CD4-positive, alpha-beta T cell treated with Interleukin-6 at 100 ng/mL for 8 hours (primary cell): ENCODE data around the gene OSBPL8.
"Not testable (repeated sequence)": the region's sequence is repeated elsewhere in the genome, so short reads cannot be mapped to it uniquely, and the experiment has no call there.

Source experiments
- DNase-seq: peaks from one replicate; pipeline ENCODE4 v3.0.0-alpha.2; 2020; ENCODE audit warnings: mixed read lengths, low spot score

Gene OSBPL8

DNA sequence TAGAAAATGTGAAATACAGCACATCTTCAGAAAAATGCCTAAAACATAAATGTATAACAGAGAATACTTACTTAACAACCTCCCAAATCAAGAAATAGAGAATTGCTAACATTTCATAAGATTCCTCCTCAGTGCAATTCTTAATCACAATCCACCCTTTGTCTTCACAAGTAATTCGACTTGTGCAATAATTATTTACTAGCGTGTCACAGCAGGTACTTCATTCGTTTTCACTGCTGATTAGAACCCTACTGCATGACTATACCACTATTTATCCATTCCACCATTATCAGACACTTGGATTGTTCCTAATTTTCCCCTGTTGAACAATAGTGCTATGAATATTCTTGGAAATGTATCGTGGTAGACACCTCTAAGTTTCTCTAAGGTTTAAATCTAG lies 146.4 kb downstream of the OSBPL8 start:
- no peak for DNase-seq

DNA sequence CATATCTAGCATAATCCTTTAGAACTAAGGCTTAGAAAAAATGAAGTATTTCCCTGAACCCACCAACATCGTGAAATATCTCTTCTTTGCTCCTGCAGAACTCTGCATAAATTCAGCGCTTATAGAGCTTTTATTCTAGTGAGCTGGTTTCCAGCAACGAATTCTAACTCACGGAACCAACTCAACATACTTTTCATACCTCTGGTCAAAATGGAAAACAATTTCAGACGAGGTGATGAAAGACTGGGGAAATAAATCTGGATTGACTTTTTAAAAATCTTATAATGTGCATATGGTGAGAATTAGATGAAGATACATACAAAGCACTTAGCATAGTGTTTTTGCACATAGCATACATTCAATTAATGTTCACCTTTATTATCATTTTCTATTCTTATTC lies 148.8 kb downstream of the OSBPL8 start:
- DNase-seq, result no peak

DNA sequence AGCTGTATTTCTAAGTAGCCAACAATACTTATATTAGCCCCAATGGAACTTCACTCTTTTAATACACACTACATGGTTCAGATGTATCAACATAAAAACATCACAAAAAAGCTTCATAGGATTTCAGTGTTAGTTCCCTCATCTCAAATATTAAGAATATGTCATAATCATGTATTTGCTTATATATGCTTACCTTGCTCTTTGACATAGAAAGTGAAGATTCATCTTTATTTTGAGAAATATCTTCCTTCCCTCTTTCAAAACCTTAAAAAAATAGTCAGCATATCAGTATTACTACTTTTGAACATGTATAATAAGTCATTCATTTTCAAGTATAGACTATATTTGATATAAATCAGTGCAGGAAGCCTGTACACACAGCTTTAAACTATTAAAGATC lies 149.2 kb downstream of the OSBPL8 start:
- DNase-seq, result no peak

DNA sequence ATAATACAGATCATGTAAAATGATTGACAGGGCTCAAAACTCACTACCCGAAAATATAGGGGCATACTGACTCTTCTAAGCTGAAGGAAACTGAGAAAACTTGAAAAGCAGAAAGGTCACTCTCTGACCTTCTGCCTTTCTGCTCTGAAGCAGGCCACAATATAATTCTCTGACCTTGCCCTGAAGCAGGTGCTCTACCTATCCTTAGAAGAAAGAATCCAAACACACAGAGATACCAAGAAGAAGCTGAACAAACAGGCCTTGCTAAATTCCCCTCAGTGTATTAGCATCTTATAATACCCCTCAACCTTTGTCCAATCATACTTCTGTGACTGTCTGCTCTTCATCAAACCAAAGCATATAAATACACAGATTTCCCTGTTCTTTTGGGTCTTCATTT lies 150.5 kb downstream of the OSBPL8 start:
- no peak for DNase-seq

DNA sequence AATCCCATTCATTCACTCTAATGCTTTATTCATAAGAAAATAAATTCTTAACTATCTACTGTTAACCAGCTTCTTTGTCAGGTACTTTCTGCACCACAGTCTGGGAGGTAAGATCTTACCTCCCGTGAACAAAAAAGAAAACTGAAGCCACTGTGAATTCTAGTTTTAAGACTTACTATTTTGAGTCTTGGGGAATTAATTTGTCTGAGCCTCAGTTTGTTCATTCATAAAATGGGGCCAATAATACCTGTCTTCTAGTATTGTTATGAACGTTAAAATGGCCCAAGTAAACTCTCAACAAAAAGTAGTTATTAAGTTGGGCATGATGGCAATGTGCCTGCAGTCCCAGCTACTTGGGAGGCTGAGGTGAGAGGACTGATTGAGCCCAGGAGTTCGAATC lies 151.9 kb downstream of the OSBPL8 start:
- DNase-seq, result no peak

DNA sequence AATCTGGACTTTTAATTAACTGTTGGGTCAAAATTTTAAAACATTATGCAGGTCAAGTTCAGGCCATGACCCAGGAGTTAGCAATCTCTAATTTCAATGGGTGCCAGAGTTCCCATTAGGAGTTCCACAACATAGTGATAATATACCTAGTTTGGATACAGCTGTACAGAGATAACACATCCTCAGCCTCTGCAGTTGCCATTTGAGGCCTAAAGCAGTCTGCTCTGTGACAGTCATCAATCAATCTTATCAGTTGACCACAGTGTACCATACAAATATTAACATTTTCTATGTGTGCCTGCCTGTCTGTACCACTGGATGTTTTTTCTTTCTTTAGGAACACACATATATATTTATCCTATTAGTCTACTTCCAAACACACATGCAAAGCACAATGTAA lies 157.3 kb downstream of the OSBPL8 start:
- DNase-seq, result no peak

DNA sequence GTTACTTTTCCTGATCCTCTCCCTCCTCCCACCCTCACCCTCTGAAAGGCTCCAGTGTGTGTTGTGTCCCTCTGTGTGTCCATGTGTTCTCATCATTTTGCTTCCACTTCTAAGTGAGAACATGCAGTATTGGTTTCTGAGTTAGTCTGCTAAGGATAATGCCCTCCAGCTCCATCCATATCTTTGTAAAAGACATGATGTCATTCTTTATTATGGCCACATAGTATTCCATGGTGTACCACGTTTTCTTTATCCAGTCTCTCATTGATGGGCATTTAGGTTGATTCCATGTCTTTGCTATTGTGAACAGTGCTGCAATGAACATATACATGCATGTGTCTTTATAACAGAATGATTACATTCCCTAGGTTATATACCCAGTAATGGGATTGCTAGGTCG lies 159.4 kb downstream of the OSBPL8 start:
- DNase-seq, result no peak

DNA sequence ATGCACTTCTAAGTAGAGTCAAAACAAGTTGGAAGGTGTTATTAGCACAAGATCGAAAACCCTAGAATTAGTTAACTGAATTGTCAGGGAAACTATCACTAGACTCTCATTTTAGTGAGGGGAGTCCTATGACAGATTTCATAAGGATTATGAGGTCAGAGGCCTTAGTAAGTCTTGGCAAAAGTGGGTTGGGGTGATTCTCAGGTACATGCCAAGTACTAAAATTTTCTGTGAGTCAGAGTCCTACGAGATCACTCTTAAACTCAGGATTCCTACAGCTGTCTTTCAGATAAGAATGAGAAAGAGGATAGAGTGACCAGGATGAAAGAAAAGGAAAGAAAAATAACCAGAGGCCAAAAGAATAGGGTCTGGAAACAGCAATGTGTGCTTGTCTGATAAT lies 160.5 kb downstream of the OSBPL8 start:
- DNase-seq, result no peak

DNA sequence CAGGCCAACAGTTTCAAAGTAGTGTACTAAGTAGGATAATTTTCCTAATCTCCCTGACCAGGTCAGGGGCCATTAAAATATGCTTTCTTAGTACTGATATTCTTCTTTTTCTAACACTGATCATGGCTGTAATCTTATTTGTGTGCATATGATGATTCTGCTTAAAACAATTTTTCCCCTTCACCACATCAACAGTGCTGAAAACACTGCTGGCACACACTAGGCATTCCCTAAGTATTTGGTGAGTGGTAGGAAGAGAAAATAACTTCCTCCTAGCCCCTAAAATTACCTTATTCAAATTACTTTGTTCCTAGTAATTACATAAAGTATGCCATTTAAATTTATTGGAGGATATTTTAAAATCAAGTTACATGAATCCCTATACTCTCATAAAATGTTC lies 161.5 kb downstream of the OSBPL8 start:
- DNase-seq, result no peak

DNA sequence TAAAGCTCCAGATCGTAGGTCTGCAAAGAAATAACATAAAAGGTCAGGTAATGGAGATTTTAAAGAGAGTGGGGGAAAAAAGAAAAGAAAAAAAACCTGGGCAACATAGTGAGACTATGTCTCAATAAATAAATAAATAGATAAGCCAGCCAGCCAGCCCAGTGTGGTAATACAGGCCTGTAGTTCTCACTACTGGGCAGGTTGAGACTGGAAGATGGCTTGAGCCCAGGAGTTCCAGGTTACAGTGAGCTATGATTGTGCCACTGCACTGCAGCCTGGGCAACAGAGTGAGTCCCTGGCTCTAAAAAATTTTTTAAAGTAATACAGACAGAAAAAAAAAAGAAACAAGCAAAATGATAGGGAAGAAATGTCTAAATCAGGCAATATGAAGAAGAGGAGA lies 168.1 kb downstream of the OSBPL8 start:
- DNase-seq, result no peak

DNA sequence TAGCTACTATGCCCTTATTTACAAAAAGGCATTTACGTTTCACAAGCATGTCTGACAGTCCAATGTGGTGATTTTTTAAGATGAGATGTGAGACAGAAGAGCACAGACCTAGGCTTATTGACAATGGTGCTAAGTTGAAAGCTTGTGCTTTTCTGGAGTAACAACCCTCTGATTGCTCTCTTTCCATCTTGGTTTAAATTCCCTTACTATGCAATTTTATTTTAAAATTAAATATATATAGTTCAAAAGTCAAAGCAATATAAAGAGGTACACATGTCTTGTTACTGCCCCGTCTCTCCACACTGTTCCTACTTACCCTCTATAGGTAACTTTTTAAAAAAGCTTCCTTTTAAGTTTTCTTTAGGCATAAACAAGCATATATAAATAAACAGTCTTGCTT lies 172.0 kb downstream of the OSBPL8 start:
- DNase-seq, result no peak

DNA sequence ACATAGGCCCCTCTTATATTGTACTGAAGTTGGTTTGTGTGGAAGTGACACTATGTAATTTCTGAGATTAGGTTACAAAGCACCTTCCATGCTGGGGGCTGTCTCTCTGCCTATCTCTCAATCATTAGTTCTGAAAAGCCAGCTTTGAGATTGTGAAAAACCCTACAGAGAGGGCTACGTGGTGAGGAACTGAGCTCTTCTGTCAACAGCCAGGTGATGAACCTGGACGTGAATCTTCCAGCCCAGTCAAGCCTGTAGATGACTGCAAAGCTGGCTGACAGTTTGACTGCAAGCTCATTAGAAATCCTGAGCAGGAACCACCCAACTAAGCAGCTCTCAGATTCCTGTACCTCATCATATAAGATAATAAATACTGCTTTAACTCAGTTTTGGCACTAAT lies 175.0 kb downstream of the OSBPL8 start:
- DNase-seq, result no peak

DNA sequence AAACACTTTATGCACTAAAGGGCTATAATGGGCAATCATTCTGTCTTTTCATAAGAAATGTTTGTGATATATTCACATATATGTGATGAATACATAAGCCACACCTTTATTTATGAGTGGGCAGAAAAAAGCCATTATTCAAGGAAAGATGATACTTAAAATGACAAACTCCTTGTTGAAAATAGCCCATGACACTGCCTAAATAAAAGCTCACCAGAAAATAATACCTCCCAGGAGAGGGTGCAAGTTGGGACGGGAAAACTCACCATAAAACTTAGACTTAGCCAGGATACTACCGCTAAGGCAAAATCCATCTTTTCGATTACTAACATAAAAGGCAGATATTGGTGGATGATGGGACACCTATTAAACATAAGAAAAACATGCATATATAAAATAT lies 175.6 kb downstream of the OSBPL8 start:
- DNase-seq, result no peak

DNA sequence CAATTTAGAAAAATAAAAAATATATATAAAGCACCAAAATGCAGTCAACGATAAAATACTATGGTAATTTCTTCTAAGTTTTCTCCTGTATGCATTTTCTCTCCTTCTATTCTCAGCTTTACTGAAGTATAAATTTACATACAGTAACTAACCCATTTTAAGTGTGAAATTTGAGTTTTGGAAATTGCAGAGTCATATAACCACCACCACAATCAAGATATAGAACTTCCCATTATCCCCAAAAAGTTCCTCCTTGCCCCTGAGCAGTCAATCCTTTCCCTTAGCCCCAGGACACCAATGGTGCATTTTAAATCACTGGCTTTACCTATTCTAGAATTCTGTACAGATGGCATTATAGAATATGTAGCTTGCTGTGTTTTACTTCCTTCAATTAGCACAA lies 180.3 kb downstream of the OSBPL8 start:
- no peak for DNase-seq

DNA sequence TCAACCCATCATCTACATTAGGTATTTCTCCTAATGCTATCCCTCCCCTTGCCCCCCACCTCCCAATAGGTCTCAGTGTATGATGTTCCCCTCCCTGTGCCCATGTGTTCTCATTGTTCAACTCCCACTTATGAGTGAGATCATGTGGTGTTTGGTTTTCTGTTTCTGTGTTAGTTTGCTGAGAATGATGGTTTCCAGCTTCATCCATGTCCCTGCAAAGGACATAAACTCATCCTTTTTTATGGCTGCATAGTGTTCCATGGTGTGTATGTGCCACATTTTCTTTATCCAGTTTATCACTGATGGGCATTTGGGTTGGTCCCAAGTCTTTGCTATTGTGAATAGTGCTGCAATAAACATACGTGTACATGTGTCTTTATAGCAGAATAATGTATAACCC lies 182.7 kb downstream of the OSBPL8 start:
- DNase-seq, result not testable (repeated sequence)

DNA sequence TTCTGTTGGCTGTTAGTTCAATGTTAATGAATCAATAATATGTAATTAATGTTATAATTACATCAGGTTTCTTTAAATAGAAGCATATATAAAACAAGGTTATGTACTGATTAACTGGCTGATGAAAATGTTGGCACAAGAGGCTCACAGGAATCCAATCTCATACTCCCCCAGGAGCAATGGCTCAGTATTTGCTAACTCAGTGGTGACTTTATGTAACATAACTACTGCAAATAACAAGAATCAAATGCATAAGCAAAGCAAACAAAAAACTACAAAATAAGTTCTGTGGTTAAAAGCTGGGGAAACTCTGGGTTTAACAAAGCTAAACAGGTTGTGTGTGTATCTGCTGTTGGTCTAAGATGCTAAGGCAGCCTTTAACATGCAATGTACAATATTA lies 183.6 kb downstream of the OSBPL8 start:
- DNase-seq, result no peak

DNA sequence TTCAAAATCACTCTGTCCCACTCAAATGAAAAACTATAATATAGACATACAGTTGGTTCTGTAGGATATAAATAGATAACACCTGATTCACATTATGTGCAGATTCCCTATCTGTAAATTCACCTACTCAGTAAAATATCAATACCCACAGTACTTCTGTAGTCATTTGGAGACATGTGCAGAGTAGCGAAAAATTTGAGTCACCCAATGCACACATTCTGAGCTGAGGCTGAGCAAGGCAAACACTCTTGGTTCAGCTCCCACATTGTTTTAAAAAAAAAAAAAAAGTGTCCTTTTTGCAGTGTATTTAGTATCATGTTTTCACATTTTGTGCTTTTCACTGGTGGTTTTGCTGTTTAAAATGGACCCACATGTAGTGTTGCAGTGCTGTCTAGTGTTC lies 184.1 kb downstream of the OSBPL8 start:
- DNase-seq, result no peak

DNA sequence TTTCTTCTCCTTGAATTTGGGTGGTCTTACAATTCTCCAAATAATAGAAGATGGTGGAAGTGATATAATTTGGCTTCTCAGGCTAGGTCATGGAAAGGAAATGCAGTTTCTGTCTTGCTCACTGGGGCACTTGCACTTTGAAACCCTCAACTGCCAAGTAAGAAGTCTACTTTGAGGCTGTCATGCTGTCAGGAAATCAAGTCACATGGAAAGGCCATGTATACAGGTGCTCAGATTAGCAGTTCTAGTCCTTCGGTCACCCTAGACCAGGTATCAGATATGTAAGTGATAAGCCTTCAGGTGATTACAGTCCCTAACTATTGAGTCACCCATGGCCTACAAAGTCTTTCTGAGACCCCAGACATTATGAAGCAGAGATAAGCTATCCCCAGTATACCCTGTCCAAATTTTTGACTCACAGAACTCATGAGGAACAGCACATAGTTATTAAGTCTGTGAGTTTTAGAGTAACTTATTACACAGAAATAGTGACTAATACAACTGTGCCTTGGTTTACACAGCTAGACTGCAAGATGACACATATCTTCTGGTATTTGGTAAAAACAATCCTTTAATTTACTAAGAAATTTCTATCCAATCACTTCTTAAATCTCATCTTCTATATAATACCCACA lies 185.1 kb downstream of the OSBPL8 start:
- DNase-seq, result no peak

DNA sequence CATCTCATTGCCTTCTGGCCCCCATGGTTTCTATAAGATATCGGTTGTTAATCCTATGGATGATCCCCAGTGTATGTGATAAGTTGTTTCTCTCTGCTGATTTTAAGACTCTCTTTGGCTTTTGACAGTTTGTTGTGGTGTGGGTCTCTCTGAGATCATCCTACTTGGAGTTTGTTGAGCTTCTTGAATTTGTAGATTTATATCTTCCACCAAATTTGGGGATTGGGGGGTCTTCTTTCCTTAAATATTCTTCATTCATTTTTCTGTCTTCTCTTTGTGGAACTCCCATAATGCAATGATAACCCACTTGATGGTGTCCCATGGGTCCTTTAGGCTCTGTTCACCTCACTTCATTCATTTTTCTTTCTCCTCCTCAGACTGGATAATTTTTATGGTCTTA lies 191.3 kb downstream of the OSBPL8 start:
- DNase-seq, result no peak

DNA sequence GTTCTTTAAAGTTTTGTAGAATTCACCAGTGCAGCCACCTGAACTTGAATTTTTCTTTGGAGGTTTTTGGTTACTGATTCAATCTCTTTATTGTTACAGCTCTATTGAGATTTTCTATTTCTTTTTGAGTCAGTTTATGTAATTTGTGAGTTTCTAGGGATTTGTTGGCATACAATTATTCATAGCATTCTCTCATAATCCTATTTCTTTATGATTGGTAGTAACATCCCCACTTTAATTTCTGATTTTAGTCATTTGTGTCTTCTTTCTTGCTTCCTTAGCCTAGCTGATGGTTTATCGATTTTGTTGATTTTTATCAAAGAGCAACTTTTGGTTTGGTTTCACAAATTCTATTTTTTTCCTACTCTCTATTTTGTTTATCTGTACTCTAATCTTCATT lies 193.4 kb downstream of the OSBPL8 start:
- DNase-seq, result no peak

DNA sequence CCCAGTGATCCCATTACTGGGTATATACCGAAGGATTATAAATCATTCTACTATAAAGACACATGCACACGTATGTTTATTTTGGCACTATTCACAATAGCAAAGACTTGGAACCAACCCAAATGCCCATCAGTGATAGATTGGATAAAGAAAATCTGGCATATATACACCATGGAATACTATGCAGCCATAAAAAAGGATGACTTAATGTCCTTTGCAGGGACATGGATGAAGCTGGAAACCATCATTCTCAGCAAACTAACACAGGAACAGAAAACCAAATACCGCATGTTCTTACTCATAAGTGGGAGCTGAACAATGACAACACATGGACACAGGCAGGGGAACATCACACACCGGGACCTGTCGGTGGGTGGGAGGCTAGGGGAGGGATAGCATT lies 195.4 kb downstream of the OSBPL8 start:
- not testable (repeated sequence) for DNase-seq

DNA sequence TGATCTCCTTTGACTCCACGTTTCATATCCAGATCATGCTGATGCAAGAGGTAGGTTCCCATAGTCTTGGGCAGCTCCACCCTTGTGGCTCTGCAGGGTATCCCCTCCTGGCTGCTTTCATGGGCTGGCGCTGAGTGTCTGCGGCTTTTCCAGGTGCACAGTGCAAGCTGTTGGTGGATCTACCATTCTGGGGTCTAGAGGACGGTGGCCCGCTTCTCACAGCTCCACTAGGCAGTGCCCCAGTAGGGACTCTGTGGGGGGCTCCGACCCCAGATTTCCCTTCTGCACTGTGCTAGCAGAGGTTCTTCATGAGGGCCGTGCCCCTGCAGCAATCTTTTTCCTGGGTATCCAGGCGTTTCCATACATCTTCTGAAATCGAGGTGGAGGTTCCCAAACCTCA lies 199.3 kb downstream of the OSBPL8 start:
- DNase-seq, result no peak

DNA sequence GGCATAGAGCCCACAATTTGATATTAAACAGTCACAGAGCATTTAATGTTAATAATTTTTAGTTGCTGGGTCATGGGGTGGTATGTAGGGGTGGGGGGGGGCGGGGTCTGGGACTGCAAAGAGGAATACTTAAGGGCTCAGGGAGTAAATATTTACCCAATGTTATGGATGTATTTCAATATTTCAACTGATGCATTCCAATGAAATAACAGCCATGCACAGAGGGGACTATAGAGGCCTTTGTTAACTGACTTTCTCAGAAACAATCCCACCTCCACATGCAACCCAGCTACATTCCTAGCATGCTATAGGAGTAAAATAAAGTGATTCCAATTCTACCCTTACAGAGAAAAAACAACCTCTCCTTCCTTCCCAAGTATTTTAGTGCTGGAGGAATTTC lies 203.5 kb downstream of the OSBPL8 start:
- no peak for DNase-seq

DNA sequence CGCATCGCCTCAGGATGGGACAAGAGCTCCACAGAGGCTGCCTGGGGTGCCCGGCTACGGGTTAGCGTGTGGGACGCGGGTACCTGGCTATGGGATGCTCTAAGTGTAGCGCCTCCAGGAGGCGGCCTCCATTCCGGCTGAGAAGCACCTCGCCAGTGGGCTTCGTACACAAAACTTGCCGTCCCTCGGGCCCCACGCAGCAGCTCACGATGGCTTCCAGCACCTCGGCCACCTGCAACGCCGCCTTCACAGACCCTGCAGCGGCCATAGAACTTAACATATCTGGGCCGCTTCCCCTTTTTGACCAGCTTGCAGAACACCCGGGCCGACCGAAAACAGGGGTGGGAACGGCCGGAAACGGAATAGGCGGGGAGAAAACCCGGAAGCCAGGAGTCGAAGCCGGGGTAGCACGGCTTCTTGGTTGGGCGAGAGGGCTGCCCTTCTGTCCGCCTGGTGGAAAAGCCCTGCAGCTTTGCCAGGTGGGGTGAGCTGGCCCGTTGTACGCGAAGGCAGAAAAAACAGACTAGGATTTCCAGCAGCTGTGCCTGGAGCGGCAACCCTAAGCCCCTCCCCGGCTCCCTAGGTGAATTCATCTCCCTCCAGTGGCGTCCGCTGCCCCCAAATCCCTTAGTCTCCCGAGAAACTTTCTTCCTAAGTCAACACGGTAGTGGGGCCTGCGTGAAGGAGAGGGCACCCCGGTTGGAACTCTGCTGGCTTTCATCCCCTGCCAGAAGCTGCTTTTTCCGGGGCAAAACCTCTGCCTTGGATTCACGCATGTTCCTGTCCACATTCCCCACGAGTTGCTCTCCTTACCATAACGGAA lies 211.3 kb downstream of the OSBPL8 start, which contains the start of gene BBS10:
BBS10 (minus strand) TSS at position 337 of the 823 bp plus-strand sequence; CDS start at position 280, 57 bp downstream.
- peak; percentile 85 for DNase-seq
